ENCODE data around the gene NFAM1. TPM values are rescaled to one million over a fixed set of nuclear protein-coding genes. Genes with fewer than 3 reads are reported as not detected.
A peak's percentile ranks its signal among the peaks of the same experiment; 100 is the strongest.

NFAM1 gene
- total RNA-seq, 1 donor: under 0.01 TPM

GRCh38 chr22:42360348-42360747 is 71.9 kb downstream of the NFAM1 start:
- H3K27ac ChIP-seq (ENCODE audit: low read depth, low read length): no peak overlapping the region
- H3K79me2 ChIP-seq (ENCODE audit: insufficient read depth, low read length): no peaks in the 10 kb centered on the region
- no peaks in the 10 kb centered on the region for H3K36me3 ChIP-seq (ENCODE audit: insufficient read depth, low read length)
- peaks cover 21% of the 10 kb centered on the region for H3K27me3 ChIP-seq (ENCODE audit: insufficient read depth, low read length)
- H3K4me2 ChIP-seq (ENCODE audit: insufficient read depth, low read length): no peak overlapping the region
- H3K9me3 ChIP-seq (ENCODE audit: low read depth, low read length): no peaks in the 10 kb centered on the region
- no peaks in the 10 kb centered on the region for H4K20me1 ChIP-seq (ENCODE audit: insufficient read depth, low read length)
- DNase-seq (ENCODE audit: insufficient read length, low spot score, missing footprints): no peak
- TF ChIP-seq CTCF (IDR thresholded peaks at IDR 0.05; ENCODE audit: extremely low read depth, low read depth, low read length): no peak
- no peak overlapping the region for H2AFZ ChIP-seq (ENCODE audit: low read length)
- no peaks in the 10 kb centered on the region for H3K4me1 ChIP-seq (ENCODE audit: insufficient read depth, low read length)
- no peak overlapping the region for H3K4me3 ChIP-seq (ENCODE audit: insufficient read depth, low read length)

DNA sequence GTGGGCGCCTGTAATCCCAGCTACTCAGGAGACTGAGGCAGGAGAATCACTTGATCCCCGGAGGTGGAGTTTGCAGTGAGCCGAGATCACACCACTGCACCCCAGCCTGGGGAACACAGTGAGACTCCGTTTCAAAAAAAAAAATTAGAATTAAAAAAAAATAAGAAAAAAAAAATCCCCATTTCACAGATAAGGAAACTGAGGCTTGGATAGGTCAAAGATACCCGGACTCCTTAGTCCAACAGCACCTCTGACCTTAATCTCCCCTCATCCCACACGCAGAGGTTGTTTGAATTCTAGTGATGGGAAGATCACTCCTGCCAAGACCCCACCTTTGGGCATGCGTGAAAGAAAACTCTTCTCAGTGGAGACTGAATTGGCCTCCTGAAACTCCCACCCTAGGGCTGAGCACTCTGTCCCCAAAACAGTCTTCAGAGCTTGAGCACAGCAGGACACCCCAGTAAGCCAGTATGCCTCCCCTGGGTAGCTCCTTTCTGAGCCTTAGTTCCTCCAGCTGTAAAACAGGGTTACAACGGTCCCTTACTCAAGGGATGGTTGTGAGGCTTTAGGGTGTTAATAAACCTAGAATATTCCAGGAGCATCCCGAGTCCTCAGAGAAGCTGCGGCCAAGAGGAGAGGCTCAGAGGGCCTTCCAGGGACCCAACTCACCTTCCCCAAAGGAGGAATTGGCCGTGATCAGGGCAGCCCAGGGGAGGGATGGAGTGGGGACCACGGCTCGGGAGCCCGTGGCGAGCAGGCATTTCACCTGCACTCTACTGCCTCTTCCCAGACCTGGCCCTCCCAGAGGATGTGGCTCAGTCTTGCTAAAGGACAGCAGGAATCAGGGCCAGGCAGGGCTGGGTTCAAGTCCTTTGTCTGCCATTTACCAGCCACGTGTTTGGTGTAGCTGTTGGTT is 73.3 kb downstream of the NFAM1 start:
- no peaks in the 10 kb centered on the region for H3K79me2 ChIP-seq (ENCODE audit: insufficient read depth, low read length)
- H3K36me3 ChIP-seq (ENCODE audit: insufficient read depth, low read length): no peaks in the 10 kb centered on the region
- no peak overlapping the region for H3K4me2 ChIP-seq (ENCODE audit: insufficient read depth, low read length)
- no peak overlapping the region for H2AFZ ChIP-seq (ENCODE audit: low read length)
- DNase-seq (ENCODE audit: insufficient read length, low spot score, missing footprints): peak; percentile 82
- H3K27ac ChIP-seq (ENCODE audit: low read depth, low read length): no peak overlapping the region
- H3K27me3 ChIP-seq (ENCODE audit: insufficient read depth, low read length): peaks cover 6% of the 10 kb centered on the region
- H3K4me3 ChIP-seq (ENCODE audit: insufficient read depth, low read length): no peak overlapping the region
- TF ChIP-seq CTCF (IDR thresholded peaks at IDR 0.05; ENCODE audit: extremely low read depth, low read depth, low read length): no peak
- H3K9me3 ChIP-seq (ENCODE audit: low read depth, low read length): no peaks in the 10 kb centered on the region
- H4K20me1 ChIP-seq (ENCODE audit: insufficient read depth, low read length): no peaks in the 10 kb centered on the region
- H3K4me1 ChIP-seq (ENCODE audit: insufficient read depth, low read length): no peaks in the 10 kb centered on the region

DNA sequence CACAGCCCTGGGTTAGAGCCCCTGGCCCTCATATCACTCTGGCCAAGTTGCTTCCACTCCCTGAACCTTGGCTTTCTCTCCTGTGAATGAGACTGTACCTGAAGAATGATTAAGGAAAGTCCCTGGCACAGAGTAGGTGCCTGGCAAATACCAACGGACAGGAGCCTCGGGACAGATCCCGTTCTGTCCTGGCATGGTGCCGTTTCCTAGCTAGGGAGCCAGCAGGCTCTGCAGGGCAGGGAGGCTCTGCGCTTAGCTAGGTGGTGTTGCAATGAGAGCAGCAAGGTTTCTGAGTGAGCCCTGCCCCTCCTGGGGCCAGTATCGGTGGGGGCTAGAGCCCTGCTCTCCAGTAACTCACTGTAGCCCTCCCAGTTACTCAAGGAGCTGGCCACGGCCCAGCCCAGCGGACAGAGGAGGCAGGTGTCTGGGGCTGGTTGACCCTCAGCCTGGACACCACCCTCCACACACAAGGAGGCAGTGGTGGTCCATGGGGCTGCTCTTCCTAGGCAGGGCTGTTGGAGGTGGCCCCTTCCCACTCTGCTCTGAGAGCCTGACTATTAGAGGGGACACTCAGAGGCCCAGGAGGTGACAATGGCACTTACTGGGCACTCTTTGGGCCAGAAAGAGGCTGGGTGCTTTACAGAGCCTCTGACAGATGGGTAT is 74.4 kb downstream of the NFAM1 start:
- TF ChIP-seq CTCF (IDR thresholded peaks at IDR 0.05; ENCODE audit: extremely low read depth, low read depth, low read length): no peak
- no peaks in the 10 kb centered on the region for H3K36me3 ChIP-seq (ENCODE audit: insufficient read depth, low read length)
- no peaks in the 10 kb centered on the region for H4K20me1 ChIP-seq (ENCODE audit: insufficient read depth, low read length)

DNA sequence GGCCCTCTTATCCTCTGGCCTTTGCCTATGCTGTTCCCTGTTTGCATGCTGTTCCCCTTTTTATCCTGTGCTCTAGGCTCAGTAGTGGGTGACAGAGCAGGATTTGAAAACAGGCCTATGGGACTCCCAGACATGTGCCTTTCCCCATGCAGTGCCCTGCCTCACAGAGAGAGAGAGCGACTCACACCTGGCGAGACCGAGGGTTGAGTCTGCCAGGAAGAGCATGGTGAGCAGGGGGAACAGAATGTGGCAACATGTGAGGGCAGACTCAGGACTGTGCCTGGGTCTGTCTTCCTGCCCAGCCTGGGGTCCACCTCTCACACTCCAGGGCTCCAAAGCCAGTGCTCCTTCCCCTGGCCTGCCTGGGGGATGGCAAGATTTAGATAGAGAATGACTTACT is 75.0 kb downstream of the NFAM1 start:
- H2AFZ ChIP-seq (ENCODE audit: low read length): no peak overlapping the region
- H3K36me3 ChIP-seq (ENCODE audit: insufficient read depth, low read length): no peaks in the 10 kb centered on the region
- no peak for DNase-seq (ENCODE audit: insufficient read length, low spot score, missing footprints)
- H3K9me3 ChIP-seq (ENCODE audit: low read depth, low read length): no peaks in the 10 kb centered on the region
- no peaks in the 10 kb centered on the region for H3K4me1 ChIP-seq (ENCODE audit: insufficient read depth, low read length)
- no peak overlapping the region for H3K4me2 ChIP-seq (ENCODE audit: insufficient read depth, low read length)
- no peaks in the 10 kb centered on the region for H4K20me1 ChIP-seq (ENCODE audit: insufficient read depth, low read length)
- H3K4me3 ChIP-seq (ENCODE audit: insufficient read depth, low read length): no peak overlapping the region
- H3K27me3 ChIP-seq (ENCODE audit: insufficient read depth, low read length): peaks cover 2% of the 10 kb centered on the region
- no peaks in the 10 kb centered on the region for H3K79me2 ChIP-seq (ENCODE audit: insufficient read depth, low read length)
- no peak overlapping the region for H3K27ac ChIP-seq (ENCODE audit: low read depth, low read length)
- no peak for TF ChIP-seq CTCF (IDR thresholded peaks at IDR 0.05; ENCODE audit: extremely low read depth, low read depth, low read length)

More for the DNA sequence above, 74.4 kb downstream of the NFAM1 start:
- H3K27ac ChIP-seq (ENCODE audit: low read depth, low read length): no peak overlapping the region
- no peaks in the 10 kb centered on the region for H3K79me2 ChIP-seq (ENCODE audit: insufficient read depth, low read length)
- no peaks in the 10 kb centered on the region for H3K4me1 ChIP-seq (ENCODE audit: insufficient read depth, low read length)
- no peaks in the 10 kb centered on the region for H3K9me3 ChIP-seq (ENCODE audit: low read depth, low read length)
- H3K4me2 ChIP-seq (ENCODE audit: insufficient read depth, low read length): no peak overlapping the region
- no peak for DNase-seq (ENCODE audit: insufficient read length, low spot score, missing footprints)
- no peak overlapping the region for H2AFZ ChIP-seq (ENCODE audit: low read length)
- no peak overlapping the region for H3K4me3 ChIP-seq (ENCODE audit: insufficient read depth, low read length)
- peaks cover 4% of the 10 kb centered on the region for H3K27me3 ChIP-seq (ENCODE audit: insufficient read depth, low read length)
